AG09309 (cell line): ENCODE data around the gene TBC1D12.

Source experiments
- DNase-seq: peaks from one replicate; pipeline ENCODE4 v3.0.0-alpha.2; 2010; ENCODE audit warnings: low read depth
- H3K4me3 ChIP-seq: 2 replicates; pipeline ENCODE4 v1.5.1; 2011; ENCODE audit warnings: mild to moderate bottlenecking, low read depth, low read length, moderate library complexity; ENCODE audit not compliant: control insufficient read depth
- CTCF ChIP-seq: IDR thresholded peaks from 2 replicates; pipeline ENCODE4 v1.5.1; 2011; ENCODE audit warnings: mild to moderate bottlenecking, low read depth, low read length, inconsistent platforms; ENCODE audit not compliant: insufficient read depth, control insufficient read depth; ENCODE audit errors: missing control alignments

Gene TBC1D12

GRCh38 chr10:94578790-94579189 lies 176.4 kb downstream of the TBC1D12 start:
- no peak for TF ChIP-seq CTCF
- DNase-seq = no peak
- no peak overlapping the region for H3K4me3 ChIP-seq

GRCh38 chr10:94583124-94583523 lies 180.8 kb downstream of the TBC1D12 start:
- TF ChIP-seq CTCF = no peak
- H3K4me3 ChIP-seq = no peak overlapping the region

More at GRCh38 chr10:94583124-94583523, 180.8 kb downstream of the TBC1D12 start:
- DNase-seq = no peak
